Epithelial cell of esophagus (primary cell): ENCODE measurements around the gene DBP.
A peak's percentile ranks its signal among the peaks of the same experiment; 100 is the strongest.

Experiments used
- DNase-seq: peaks from one replicate; pipeline ENCODE4 v3.0.0; 2010; ENCODE audit warnings: low read depth
- H3K4me3 ChIP-seq: 2 replicates; pipeline ENCODE4 v1.5.1; 2011; ENCODE audit warnings: mild to moderate bottlenecking, low read length, control low read depth
- CTCF ChIP-seq: IDR thresholded peaks from 2 replicates; pipeline ENCODE4 v1.5.1; 2011; ENCODE audit warnings: low read depth, mild to moderate bottlenecking, low read length, control low read depth, inconsistent platforms; ENCODE audit not compliant: insufficient read depth; ENCODE audit errors: missing control alignments

DBP gene

GRCh38 chr19:48618278-48618915 lies 18.8 kb downstream of the DBP start:
- TF ChIP-seq CTCF, result no peak
- peak overlapping the region; percentile 94 for H3K4me3 ChIP-seq
- no peak for DNase-seq

- H3K4me3 ChIP-seq, result peak overlapping the region; percentile 94
- peak; percentile 49 for DNase-seq
- TF ChIP-seq CTCF, result no peak
Observed at GRCh38 chr19:48617146-48617937, 19.8 kb downstream of the DBP start.

GRCh38 chr19:48616491-48617056 lies 20.6 kb downstream of the DBP start:
- DNase-seq, result no peak
- peak overlapping the region; percentile 94 for H3K4me3 ChIP-seq
- no peak for TF ChIP-seq CTCF

GRCh38 chr19:48616041-48616436 lies 21.1 kb downstream of the DBP start:
- no peak overlapping the region for H3K4me3 ChIP-seq
- no peak for TF ChIP-seq CTCF

GRCh38 chr19:48615231-48616040 lies 21.7 kb downstream of the DBP start:
- DNase-seq, result no peak
- H3K4me3 ChIP-seq, result no peak overlapping the region

More at GRCh38 chr19:48616041-48616436, 21.1 kb downstream of the DBP start:
- no peak for DNase-seq

More at GRCh38 chr19:48615231-48616040, 21.7 kb downstream of the DBP start:
- no peak for TF ChIP-seq CTCF
